Effector memory CD8-positive, alpha-beta T cell (primary cell): ENCODE data around the gene ALDH16A1.

Source experiments
- ATAC-seq: fragments of 150-1000 bp; cut with Tn5 transposase; replicated peaks from 2 replicates; pipeline ENCODE4 v1.10.0; 2021; ENCODE audit warnings: mild to moderate bottlenecking, moderate library complexity
- DNase-seq, 3 experiments: peaks; one replicate each; pipeline ENCODE4 v3.0.0; 2021
- H3K27ac Mint-ChIP-seq, 2 donors: one replicate each; pipeline ENCODE4 v1.8.0; 2022; ENCODE audit warnings: mild to moderate bottlenecking in 2 of 2, mixed read lengths in 2 of 2, moderate library complexity in 2 of 2
- H3K27me3 Mint-ChIP-seq, 2 donors: one replicate each; pipeline ENCODE4 v1.8.0; 2022; ENCODE audit warnings: mixed read lengths in 2 of 2
- H3K36me3 Mint-ChIP-seq: one replicate; pipeline ENCODE4 v1.8.0; 2022; ENCODE audit warnings: mild to moderate bottlenecking, moderate library complexity, mixed read lengths; ENCODE audit not compliant: insufficient read depth
- H3K4me1 Mint-ChIP-seq, 2 donors: one replicate each; pipeline ENCODE4 v1.8.0; 2022; ENCODE audit warnings: low read depth in 2 of 2, mixed read lengths in 2 of 2
- H3K4me3 Mint-ChIP-seq, 2 donors: one replicate each; pipeline ENCODE4 v1.8.0; 2022; ENCODE audit warnings: mild to moderate bottlenecking in 2 of 2, mixed read lengths in 2 of 2, moderate library complexity in 2 of 2
- H3K9me3 Mint-ChIP-seq, 2 donors: one replicate each; pipeline ENCODE4 v1.8.0; 2022; ENCODE audit warnings: mixed read lengths in 2 of 2

ALDH16A1 gene

DNA sequence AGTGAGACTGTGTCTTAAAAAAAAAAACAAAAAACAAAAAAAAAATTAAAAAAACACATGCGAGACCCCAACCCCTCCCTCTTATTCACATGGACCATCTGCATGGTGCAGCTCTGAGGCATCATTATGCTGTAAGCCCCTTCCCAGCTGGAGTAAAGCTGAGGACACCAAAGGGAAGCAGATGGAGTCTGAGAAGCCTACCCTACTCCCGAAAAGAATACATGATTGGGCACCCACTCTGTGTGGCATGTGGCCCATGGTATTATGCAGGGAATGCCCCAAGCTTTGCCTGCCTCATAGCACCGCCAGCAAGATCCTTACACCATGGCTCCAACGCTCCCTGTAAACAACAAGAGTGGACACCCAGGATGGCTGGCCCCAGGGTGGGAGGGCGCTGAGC is 34.5 kb upstream of the ALDH16A1 start:
- peaks cover 3% of the 10 kb centered on the region for H3K36me3 Mint-ChIP-seq
- DNase-seq (no peak), ATAC-seq (no peak)
- H3K4me3 Mint-ChIP-seq: no peak overlapping the region
- peaks cover 15 to 22% of the 10 kb centered on the region in 2 donors for H3K4me1 Mint-ChIP-seq
- H3K27ac Mint-ChIP-seq: no peak overlapping the region
- H3K9me3 Mint-ChIP-seq: no peaks in the 10 kb centered on the region
- peaks cover 68 to 85% of the 10 kb centered on the region in 2 donors for H3K27me3 Mint-ChIP-seq

GRCh38 chr19:49419173-49419572 is 33.9 kb upstream of the ALDH16A1 start:
- H3K4me1 Mint-ChIP-seq: peaks cover 20 to 28% of the 10 kb centered on the region in 2 donors
- DNase-seq (no peak), ATAC-seq (no peak)
- peaks cover 75 to 91% of the 10 kb centered on the region in 2 donors for H3K27me3 Mint-ChIP-seq
- no peaks in the 10 kb centered on the region for H3K9me3 Mint-ChIP-seq
- peaks cover 3% of the 10 kb centered on the region for H3K36me3 Mint-ChIP-seq
- H3K4me3 Mint-ChIP-seq: no peak overlapping the region
- no peak overlapping the region for H3K27ac Mint-ChIP-seq

- peaks cover 3% of the 10 kb centered on the region for H3K36me3 Mint-ChIP-seq
- no peak for ATAC-seq
- H3K4me3 Mint-ChIP-seq: no peak overlapping the region
These were observed 32.8 kb upstream of the ALDH16A1 start for GRCh38 chr19:49420227-49420626.

DNA sequence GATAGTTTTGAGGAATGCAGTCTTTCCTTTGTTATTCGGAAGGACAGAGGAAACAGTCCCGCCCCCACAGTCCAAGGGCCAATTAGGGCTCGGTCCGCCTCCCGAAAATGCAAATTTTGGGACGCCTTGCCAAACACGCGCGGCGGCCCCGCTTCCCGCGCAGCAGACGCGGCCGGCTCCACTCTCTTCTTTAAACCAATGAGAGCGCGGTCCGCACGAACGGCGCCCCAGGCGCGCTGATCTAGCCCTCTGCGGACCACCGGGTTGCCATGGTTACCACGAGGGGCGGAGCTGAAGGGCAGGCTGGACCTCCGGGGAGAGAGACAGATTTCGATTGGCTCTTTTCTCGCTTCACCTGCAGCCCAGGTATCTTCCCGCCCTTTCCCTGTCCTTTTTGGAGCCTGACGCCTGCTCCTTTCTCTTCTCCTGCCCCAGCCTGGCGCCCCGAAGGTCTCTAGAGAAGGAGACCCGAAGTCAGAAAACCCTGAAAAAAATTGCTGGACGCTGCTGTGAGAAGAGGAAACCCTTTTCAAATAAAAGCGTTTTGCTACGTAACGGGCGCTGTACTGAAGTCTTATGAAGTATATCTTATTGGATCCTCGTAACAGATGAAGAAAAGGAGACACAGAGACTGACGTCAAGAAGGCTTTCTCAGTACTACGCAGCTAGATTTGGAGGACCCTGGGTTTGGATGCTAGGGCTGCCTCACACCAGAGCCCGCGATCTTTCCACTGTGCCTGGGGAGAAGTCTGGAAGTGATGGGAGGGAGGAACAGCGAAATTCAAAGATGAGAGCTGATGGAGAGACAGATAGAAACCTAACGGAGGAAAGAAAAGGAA is 31.8 kb upstream of the ALDH16A1 start:
- Mint-ChIP-seq H3K27me3 (peaks cover 85 to 100% of the 10 kb centered on the region in 2 donors), H3K4me1 (peaks cover 32 to 37% of the 10 kb centered on the region in 2 donors)

More at GRCh38 chr19:49420227-49420626, 32.8 kb upstream of the ALDH16A1 start:
- Mint-ChIP-seq H3K27me3 (peaks cover 81 to 100% of the 10 kb centered on the region in 2 donors), H3K9me3 (no peaks in the 10 kb centered on the region), H3K27ac (no peak overlapping the region), H3K4me1 (peaks cover 23 to 28% of the 10 kb centered on the region in 2 donors)
- no peak for DNase-seq

DNA sequence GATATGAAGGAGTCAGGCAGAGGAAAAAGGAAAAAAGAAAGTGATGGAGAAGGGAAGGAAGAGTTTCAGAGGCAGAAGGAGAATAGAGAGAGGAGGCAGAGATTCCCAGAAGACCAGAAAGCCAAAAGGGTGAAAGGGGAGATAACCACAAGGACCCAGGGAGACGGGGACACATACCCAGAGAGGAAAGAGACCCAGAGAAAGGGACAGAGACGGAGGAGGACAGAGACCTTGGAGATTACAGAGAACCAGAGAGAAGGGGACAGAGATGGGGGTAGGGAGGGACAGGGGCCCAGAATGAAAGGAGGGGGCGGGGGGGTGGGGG is 31.2 kb upstream of the ALDH16A1 start:
- Mint-ChIP-seq H3K27me3 (peaks cover 91 to 100% of the 10 kb centered on the region in 2 donors), H3K9me3 (no peaks in the 10 kb centered on the region), H3K36me3 (peaks cover 7% of the 10 kb centered on the region), H3K4me3 (peak overlapping the region; percentile 29 to 59), H3K27ac (peak overlapping the region in 1 of 2 donors; percentile 60), H3K4me1 (peaks cover 35 to 43% of the 10 kb centered on the region in 2 donors)
- DNase-seq (no peak), ATAC-seq (no peak)

More for the DNA sequence above, 31.8 kb upstream of the ALDH16A1 start:
- Mint-ChIP-seq H3K36me3 (peaks cover 7% of the 10 kb centered on the region), H3K9me3 (no peaks in the 10 kb centered on the region), H3K27ac (peak overlapping the region in 1 of 2 donors; percentile 60), H3K4me3 (peak overlapping the region; percentile 29 to 59)
- ATAC-seq (no peak), DNase-seq (no peak)

- Mint-ChIP-seq H3K27ac (no peak overlapping the region), H3K27me3 (peaks cover 94 to 100% of the 10 kb centered on the region in 2 donors), H3K9me3 (no peaks in the 10 kb centered on the region), H3K36me3 (peaks cover 10% of the 10 kb centered on the region), H3K4me3 (peak overlapping the region; percentile 69 to 83), H3K4me1 (peaks cover 39 to 49% of the 10 kb centered on the region in 2 donors)
- DNase-seq (peak; percentile 53 to 57 (median 56)), ATAC-seq (peak; percentile 67)
These were observed 30.5 kb upstream of the ALDH16A1 start for GRCh38 chr19:49422407-49423070.

GRCh38 chr19:49423071-49423984 is 29.7 kb upstream of the ALDH16A1 start, which contains the start of gene PTH2:
PTH2 (minus strand) TSS chr19:49423441; CDS start chr19:49423339, 102 bp downstream.
- peaks cover 94 to 100% of the 10 kb centered on the region in 2 donors for H3K27me3 Mint-ChIP-seq
- no peak within 1 kb of the TSS for H3K27ac Mint-ChIP-seq
- H3K36me3 Mint-ChIP-seq: peaks cover 15% of the 10 kb centered on the region
- H3K4me1 Mint-ChIP-seq: peaks cover 44 to 56% of the 10 kb centered on the region in 2 donors
- ATAC-seq (no peak), DNase-seq (no peak)
- H3K9me3 Mint-ChIP-seq: no peaks in the 10 kb centered on the region
- peak within 1 kb of the TSS; percentile 69 to 83 for H3K4me3 Mint-ChIP-seq

- Mint-ChIP-seq H3K4me1 (peaks cover 44 to 61% of the 10 kb centered on the region in 2 donors), H3K27me3 (peaks cover 94 to 100% of the 10 kb centered on the region in 2 donors), H3K36me3 (peaks cover 19% of the 10 kb centered on the region), H3K27ac (no peak overlapping the region), H3K9me3 (no peaks in the 10 kb centered on the region), H3K4me3 (peak overlapping the region; percentile 57 to 69)
- DNase-seq (peak in 2 of 3 experiments; percentile 32 to 35), ATAC-seq (peak; percentile 81)
These were observed 29.1 kb upstream of the ALDH16A1 start for GRCh38 chr19:49423985-49424303.

GRCh38 chr19:49425178-49425577 is 27.8 kb upstream of the ALDH16A1 start, which contains the start of gene GFY:
GFY (plus strand) TSS chr19:49425388; CDS start chr19:49426431, 1,043 bp downstream.
- Mint-ChIP-seq H3K27me3 (peaks cover 94 to 100% of the 10 kb centered on the region in 2 donors), H3K4me1 (peaks cover 44 to 61% of the 10 kb centered on the region in 2 donors), H3K9me3 (no peaks in the 10 kb centered on the region), H3K27ac (no peak within 1 kb of the TSS), H3K36me3 (peaks cover 16% of the 10 kb centered on the region), H3K4me3 (no peak within 1 kb of the TSS)
- ATAC-seq: no peak
- DNase-seq: no peak

GRCh38 chr19:49425922-49426592 is 27.0 kb upstream of the ALDH16A1 start:
- Mint-ChIP-seq H3K4me3 (no peak overlapping the region), H3K27ac (no peak overlapping the region), H3K4me1 (peaks cover 44 to 58% of the 10 kb centered on the region in 2 donors), H3K27me3 (peaks cover 93 to 100% of the 10 kb centered on the region in 2 donors), H3K9me3 (no peaks in the 10 kb centered on the region), H3K36me3 (peaks cover 16% of the 10 kb centered on the region)
- DNase-seq: no peak
- ATAC-seq: no peak

GRCh38 chr19:49427339-49427738 is 25.7 kb upstream of the ALDH16A1 start:
- peaks cover 88 to 100% of the 10 kb centered on the region in 2 donors for H3K27me3 Mint-ChIP-seq
- H3K36me3 Mint-ChIP-seq: peaks cover 16% of the 10 kb centered on the region
- H3K9me3 Mint-ChIP-seq: no peaks in the 10 kb centered on the region
- H3K27ac Mint-ChIP-seq: no peak overlapping the region
- ATAC-seq (no peak), DNase-seq (no peak)
- H3K4me1 Mint-ChIP-seq: peaks cover 42 to 47% of the 10 kb centered on the region in 2 donors
- peak overlapping the region; percentile 17 to 34 for H3K4me3 Mint-ChIP-seq

DNA sequence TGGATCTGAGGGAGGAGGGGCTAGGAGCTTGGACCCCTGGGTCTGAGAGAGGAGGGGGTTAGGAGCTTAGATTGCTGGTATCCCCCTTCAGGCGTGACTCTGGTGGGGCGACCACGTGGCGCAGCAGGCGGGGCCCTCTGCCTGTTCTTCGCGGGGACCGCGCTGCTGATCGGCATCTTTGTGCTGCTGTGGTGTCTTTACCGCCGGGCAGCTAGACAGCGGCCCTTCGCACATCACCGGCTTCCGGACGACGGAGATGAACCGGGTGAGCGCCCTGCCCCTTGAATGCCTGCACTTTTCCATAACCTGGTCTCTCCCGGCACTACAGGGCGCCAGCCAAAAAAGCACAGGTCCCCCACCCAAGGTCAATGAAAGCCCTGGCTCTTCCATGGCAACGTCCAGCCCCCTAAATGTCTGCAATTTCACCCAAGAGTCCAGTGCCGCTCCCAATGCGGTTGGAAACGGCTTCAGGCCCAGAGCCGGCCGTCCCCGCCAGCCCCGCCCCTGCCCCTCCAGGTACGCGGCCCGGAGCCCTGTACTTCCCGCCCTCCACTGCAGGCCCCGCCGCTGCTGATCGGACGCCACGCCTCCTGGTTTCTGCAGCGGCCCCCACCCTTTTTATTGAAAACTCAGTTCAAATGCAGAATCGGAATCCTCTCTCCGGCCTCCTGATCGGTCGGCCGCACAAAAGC is 25.0 kb upstream of the ALDH16A1 start:
- DNase-seq (peak in 1 of 3 experiments; percentile 31), ATAC-seq (peak; percentile 45)
- peaks cover 88 to 100% of the 10 kb centered on the region in 2 donors for H3K27me3 Mint-ChIP-seq
- H3K27ac Mint-ChIP-seq: no peak overlapping the region
- peaks cover 40 to 42% of the 10 kb centered on the region in 2 donors for H3K4me1 Mint-ChIP-seq
- peaks cover 16% of the 10 kb centered on the region for H3K36me3 Mint-ChIP-seq
- no peaks in the 10 kb centered on the region for H3K9me3 Mint-ChIP-seq
- H3K4me3 Mint-ChIP-seq: peak overlapping the region; percentile 58 to 62
